Neural cell (in vitro differentiated cells): ENCODE results near the gene LDLRAD4. TPM values are rescaled to one million over a fixed set of nuclear protein-coding genes. Genes with fewer than 3 reads are reported as not detected.

Experiments used
- H2AFZ ChIP-seq: fragments of 200-600, 300-800 bp; sonication (generic), shearing (Covaris generic); 2 replicates; pipeline ENCODE4 v1.6.0; 2014; ENCODE audit warnings: low read depth, mild to moderate bottlenecking, antibody characterized with exemption, low read length, moderate library complexity
- H3F3A ChIP-seq: fragments of 200-600 bp; shearing (Covaris generic); 2 replicates; pipeline ENCODE4 v1.6.1; 2016; ENCODE audit warnings: mild to moderate bottlenecking, moderate library complexity, mixed read lengths, antibody characterized with exemption, low read length; ENCODE audit not compliant: insufficient read depth, poor library complexity, severe bottlenecking
- H3K27ac ChIP-seq: fragments of 200-600, 300-800 bp; sonication (generic), shearing (Covaris generic); 2 replicates; pipeline ENCODE4 v1.5.1; 2014; ENCODE audit warnings: mild to moderate bottlenecking, low read length, moderate library complexity
- H3K27me3 ChIP-seq: fragments of 300-800, 200-600 bp; sonication (generic), shearing (Covaris generic); 2 replicates; pipeline ENCODE4 v1.6.0; 2014; ENCODE audit warnings: mild to moderate bottlenecking, low read depth, low read length, moderate library complexity; ENCODE audit not compliant: insufficient read depth
- H3K36me3 ChIP-seq: fragments of 300-800, 200-600 bp; sonication (generic), shearing (Covaris generic); 2 replicates; pipeline ENCODE4 v1.5.1; 2014; ENCODE audit warnings: mild to moderate bottlenecking, antibody characterized with exemption, low read length, moderate library complexity; ENCODE audit not compliant: insufficient read depth
- H3K4me2 ChIP-seq: fragments of 300-800, 200-600 bp; sonication (generic), shearing (Covaris generic); 2 replicates; pipeline ENCODE4 v1.6.0; 2014; ENCODE audit warnings: mild to moderate bottlenecking, low read length
- H3K4me3 ChIP-seq: fragments of 300-800, 200-600 bp; sonication (generic), shearing (Covaris generic); 2 replicates; pipeline ENCODE4 v1.5.1; 2014; ENCODE audit warnings: mild to moderate bottlenecking, low read length, moderate library complexity
- H3K79me2 ChIP-seq: fragments of 200-600 bp; shearing (Covaris generic); replicated peaks from 2 replicates; pipeline ENCODE4 v1.6.0; 2014; ENCODE audit warnings: mild to moderate bottlenecking, low read length, moderate library complexity; ENCODE audit not compliant: insufficient read depth
- H3K9ac ChIP-seq: fragments of 300-800, 200-600 bp; sonication (generic), shearing (Covaris generic); 2 replicates; pipeline ENCODE4 v1.6.1; 2016; ENCODE audit warnings: mild to moderate bottlenecking, low read length, mixed read lengths
- H3K9me2 ChIP-seq: fragments of 200-600 bp; shearing (Covaris generic); 2 replicates; pipeline ENCODE4 v1.6.1; 2016; ENCODE audit warnings: mild to moderate bottlenecking, low read length, mixed read lengths; ENCODE audit not compliant: insufficient read depth
- H3K9me3 ChIP-seq: fragments of 200-600, 300-800 bp; sonication (generic), shearing (Covaris generic); 2 replicates; pipeline ENCODE4 v1.6.1; 2016; ENCODE audit warnings: mild to moderate bottlenecking, mixed run types, low read length, moderate library complexity, mixed read lengths
- H4K20me1 ChIP-seq: fragments of 200-600 bp; shearing (Covaris generic); 2 replicates; pipeline ENCODE4 v1.6.1; 2016; ENCODE audit warnings: mild to moderate bottlenecking, mixed run types; ENCODE audit not compliant: insufficient read depth
- EP300 ChIP-seq: fragments of 450-650 bp; conservative IDR thresholded peaks from 2 replicates; pipeline ENCODE4 v1.6.1; 2014; ENCODE audit warnings: antibody characterized with exemption, mild to moderate bottlenecking, moderate library complexity; ENCODE audit not compliant: poor library complexity, severe bottlenecking
- EZH2 ChIP-seq: fragments of 200-600, 300-800 bp; shearing (Covaris generic), sonication (generic); IDR thresholded peaks from 2 replicates; pipeline ENCODE4 v1.6.1; 2014; ENCODE audit warnings: antibody characterized with exemption, low read length, borderline replicate concordance, mild to moderate bottlenecking; ENCODE audit not compliant: insufficient read depth, poor library complexity, severe bottlenecking
- MXI1 ChIP-seq: fragments of 450-650 bp; conservative IDR thresholded peaks from 2 replicates; pipeline ENCODE4 v1.6.1; 2014; ENCODE audit warnings: antibody characterized with exemption, mild to moderate bottlenecking; ENCODE audit not compliant: poor library complexity, severe bottlenecking
- POLR2AphosphoS5 ChIP-seq: IDR thresholded peaks from 2 replicates; pipeline ENCODE4 v1.6.1; 2012
- RAD21 ChIP-seq: fragments of 450-650 bp; conservative IDR thresholded peaks from 2 replicates; pipeline ENCODE4 v1.6.1; 2014; ENCODE audit warnings: antibody characterized with exemption, mild to moderate bottlenecking, moderate library complexity
- REST ChIP-seq: IDR thresholded peaks from 2 replicates; pipeline ENCODE4 v1.6.1; 2012; ENCODE audit warnings: borderline replicate concordance
- SMC3 ChIP-seq: fragments of 450-650 bp; conservative IDR thresholded peaks from 2 replicates; pipeline ENCODE4 v1.6.1; 2014; ENCODE audit warnings: antibody characterized with exemption, mild to moderate bottlenecking, moderate library complexity; ENCODE audit not compliant: poor library complexity
- TAF1 ChIP-seq: IDR thresholded peaks from 2 replicates; pipeline ENCODE4 v1.6.1; 2012; ENCODE audit warnings: low read depth
- polyA plus RNA-seq: library from polyadenylated mRNA; depleted of rRNA; stranded (reverse); fragments of >200 nt; gene quantifications from 2 replicates; pipeline ENCODE4 v1.2.3, GENCODE V29; 2014

The LDLRAD4 gene
- polyA plus RNA-seq, 1 donor from 2014 or later, result 3.7 TPM

GRCh38 chr18:13241083-13241892, 22.7 kb downstream of the LDLRAD4 start:
- Histone ChIP-seq H3F3A (no peaks in the 10 kb centered on the region), H4K20me1 (no peaks in the 10 kb centered on the region), H3K9me2 (no peaks in the 10 kb centered on the region), H3K36me3 (no peaks in the 10 kb centered on the region), H3K9ac (no peak overlapping the region), H2AFZ (no peak overlapping the region), H3K4me2 (no peak overlapping the region), H3K79me2 (no peaks in the 10 kb centered on the region), H3K27me3 (no peaks in the 10 kb centered on the region), H3K4me3 (no peak overlapping the region), H3K9me3 (no peaks in the 10 kb centered on the region), H3K27ac (no peak overlapping the region)
- no peak for TF ChIP-seq TAF1
- TF ChIP-seq EP300, result no peak
- no peak for TF ChIP-seq POLR2AphosphoS5
- TF ChIP-seq RAD21, result no peak
- TF ChIP-seq REST, result no peak

GRCh38 chr18:13241893-13242175, 23.3 kb downstream of the LDLRAD4 start:
- no peak for TF ChIP-seq MXI1
- TF ChIP-seq EP300, result no peak
- TF ChIP-seq SMC3, result no peak
- TF ChIP-seq POLR2AphosphoS5, result no peak
- no peak for TF ChIP-seq TAF1
- TF ChIP-seq EZH2, result no peak
- TF ChIP-seq REST, result no peak
- no peak overlapping the region for H3K9ac ChIP-seq
- H2AFZ ChIP-seq, result no peak overlapping the region
- no peaks in the 10 kb centered on the region for H3K36me3 ChIP-seq
- H3K9me3 ChIP-seq, result no peaks in the 10 kb centered on the region
- H3K9me2 ChIP-seq, result no peaks in the 10 kb centered on the region
- H3K79me2 ChIP-seq, result no peaks in the 10 kb centered on the region
- H3K4me3 ChIP-seq, result no peak overlapping the region
- H3K27ac ChIP-seq, result no peak overlapping the region
- no peaks in the 10 kb centered on the region for H3K27me3 ChIP-seq
- no peak overlapping the region for H3K4me2 ChIP-seq
- no peaks in the 10 kb centered on the region for H4K20me1 ChIP-seq
- no peaks in the 10 kb centered on the region for H3F3A ChIP-seq
